ENCODE measurements around the gene RPS8. TPM values are rescaled to one million over a fixed set of nuclear protein-coding genes. Genes with fewer than 3 reads are reported as not detected.

The RPS8 gene
- total RNA-seq, 1 donor from 2014 or later = 674 TPM

DNA sequence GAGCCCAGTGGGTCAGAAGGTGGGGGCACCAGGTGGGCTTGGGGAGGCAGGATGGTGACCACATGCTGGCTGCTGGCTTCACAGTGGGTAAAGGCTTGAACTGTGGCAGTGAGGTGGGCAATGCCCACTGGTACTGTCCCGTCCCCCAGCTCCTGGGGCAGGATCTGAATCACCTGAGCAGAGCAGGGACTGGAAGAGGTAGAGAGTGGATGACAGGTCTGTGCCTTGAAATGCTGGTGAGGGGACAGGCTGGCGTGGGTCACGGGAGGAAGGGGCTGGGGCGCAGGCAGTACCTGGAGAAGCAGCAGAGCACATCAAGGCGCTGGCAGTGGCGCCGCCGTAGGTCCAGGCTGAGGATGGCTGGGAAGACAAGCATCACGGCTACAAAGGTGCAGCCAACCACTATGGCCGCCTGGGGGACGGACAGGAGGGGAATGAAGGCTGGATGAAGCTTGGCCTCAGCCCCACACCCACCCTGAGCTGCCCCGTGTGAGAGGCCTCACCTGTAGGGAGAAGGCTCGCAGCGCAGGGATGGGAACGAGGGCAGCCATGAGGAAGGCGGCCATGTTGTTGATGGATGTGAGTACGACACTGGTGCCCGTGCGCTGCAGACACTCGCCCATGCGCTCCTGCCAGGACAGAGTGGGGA, 52.8 kb downstream of the RPS8 start:
- DNase-seq = no peak
- ATAC-seq (ENCODE audit: poor library complexity) = no peak
- intact Hi-C loops (cut with DNase I) = no loop called here

Other genes with a start within 250 kb of the RPS8 start
- gene TMEM53, start 101.1 kb upstream of the RPS8 start, total RNA-seq = 8.1 TPM
- gene ARMH1, start 100.8 kb upstream of the RPS8 start, total RNA-seq = 0.83 TPM
- gene RNU5D-1, start 44.4 kb upstream of the RPS8 start, total RNA-seq = not detected
- 1.00 TPM for gene KIF2C, start 35.7 kb upstream of the RPS8 start, total RNA-seq
- gene BEST4, start 12.6 kb downstream of the RPS8 start, total RNA-seq = not detected
- 6.2 TPM for gene PLK3, start 24.8 kb downstream of the RPS8 start, total RNA-seq
- gene DYNLT4, start 31.8 kb downstream of the RPS8 start, total RNA-seq = 1.1 TPM
- 1.9 TPM for gene BTBD19, start 33.0 kb downstream of the RPS8 start, total RNA-seq
- gene PTCH2, start 67.7 kb downstream of the RPS8 start, total RNA-seq = 0.30 TPM
- gene EIF2B3, start 211.1 kb downstream of the RPS8 start, total RNA-seq = 45.0 TPM
- gene HECTD3, start 235.8 kb downstream of the RPS8 start, total RNA-seq = 22.3 TPM
- 73.4 TPM for gene UROD, start 236.7 kb downstream of the RPS8 start, total RNA-seq